ENCODE results near the gene OCA2.

Gene OCA2

DNA sequence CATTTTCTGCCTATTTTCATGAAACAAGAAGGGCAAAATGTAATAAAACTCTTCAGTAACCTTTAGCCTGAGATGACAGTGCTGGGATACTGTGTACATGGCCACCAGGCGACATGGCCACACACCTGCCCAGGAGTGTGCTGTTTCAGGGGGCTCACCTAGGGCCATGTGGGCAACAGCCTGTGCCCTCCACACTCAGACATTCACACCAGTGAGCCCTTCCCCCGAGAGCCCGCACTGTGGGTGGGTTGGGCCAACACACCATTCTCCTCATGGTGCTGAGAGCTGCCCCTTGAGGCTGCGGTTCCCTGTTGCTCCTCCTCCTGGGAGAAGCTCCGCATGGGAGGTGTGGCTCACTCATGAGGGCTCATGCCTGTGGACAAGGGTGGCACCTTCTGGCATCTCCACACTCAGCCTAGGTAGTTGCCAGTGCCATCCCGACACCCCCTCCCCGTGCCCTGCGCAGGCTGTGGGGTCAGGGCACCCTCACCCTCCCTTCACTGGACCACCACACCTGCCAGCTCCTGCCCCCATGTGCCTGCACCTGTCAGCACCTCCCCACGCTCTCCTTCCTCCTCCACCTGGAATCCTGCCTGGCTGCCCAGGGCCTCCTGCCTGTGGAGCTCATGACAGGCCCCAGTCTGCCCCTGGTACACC is 19.7 kb downstream of the OCA2 start:
- DNase-seq (ENCODE audit: low spot score) = no peak

DNA sequence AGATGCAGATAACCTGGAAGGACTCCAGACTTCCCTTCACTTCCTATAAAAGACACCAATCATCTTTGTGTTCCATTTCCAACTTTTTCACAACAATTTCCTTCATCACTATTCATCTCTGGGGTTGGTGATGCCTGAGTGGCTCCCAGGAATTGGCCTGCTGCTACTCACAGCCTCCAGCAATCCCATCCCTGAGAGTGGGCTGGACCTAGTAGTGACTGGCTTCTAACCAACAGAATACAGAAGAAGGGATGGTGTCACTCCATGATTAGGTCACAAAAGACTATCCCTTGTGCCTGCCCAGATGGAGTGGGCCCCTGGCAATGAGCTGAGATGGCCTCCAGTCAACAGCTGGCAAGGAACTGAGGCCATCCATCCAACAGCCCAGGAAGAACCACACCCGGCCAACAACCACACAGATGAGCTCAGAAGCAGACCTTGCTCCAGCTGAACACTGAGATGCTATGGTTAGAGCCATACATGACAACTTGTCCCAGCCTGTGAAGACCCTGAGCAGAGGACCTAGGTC is 20.9 kb downstream of the OCA2 start:
- no peak for DNase-seq (ENCODE audit: low spot score)

DNA sequence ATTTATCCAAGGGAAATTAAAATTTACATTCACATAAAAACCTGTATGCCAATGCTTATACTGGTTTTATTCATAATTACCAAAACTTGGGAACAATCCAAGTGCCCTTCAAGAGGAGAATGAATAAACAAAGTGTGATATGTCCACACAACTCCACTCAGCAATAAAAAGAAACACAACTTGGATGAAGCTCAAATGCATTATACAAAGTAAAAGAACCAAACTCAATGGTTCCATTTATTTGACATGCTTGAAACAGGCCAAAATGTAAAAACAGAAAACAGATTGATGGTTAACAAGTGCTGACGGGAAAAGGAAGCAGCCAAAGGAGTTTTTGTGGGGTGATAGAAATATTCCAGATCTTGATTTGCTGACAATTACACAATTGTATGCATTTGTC is 23.5 kb downstream of the OCA2 start:
- DNase-seq (ENCODE audit: low spot score) = no peak

DNA sequence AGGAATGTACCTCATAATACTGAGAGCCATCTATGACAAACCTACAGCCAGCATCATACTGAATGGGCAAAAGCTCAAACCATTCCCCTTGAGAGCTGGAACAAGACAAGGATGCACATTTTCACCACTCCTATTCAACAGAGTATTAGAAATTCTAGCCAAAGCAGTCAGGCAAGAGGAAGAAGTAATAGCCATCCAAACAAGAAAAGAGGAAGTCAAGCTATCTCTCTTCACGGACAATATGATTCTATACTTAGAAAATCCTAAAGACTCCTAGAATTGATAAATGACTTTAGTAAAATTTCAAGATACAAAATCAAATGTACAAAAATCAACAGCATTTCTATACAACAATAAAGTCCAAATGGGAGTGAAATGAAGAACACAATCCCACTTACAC is 30.2 kb downstream of the OCA2 start:
- DNase-seq (ENCODE audit: low spot score) = no peak

DNA sequence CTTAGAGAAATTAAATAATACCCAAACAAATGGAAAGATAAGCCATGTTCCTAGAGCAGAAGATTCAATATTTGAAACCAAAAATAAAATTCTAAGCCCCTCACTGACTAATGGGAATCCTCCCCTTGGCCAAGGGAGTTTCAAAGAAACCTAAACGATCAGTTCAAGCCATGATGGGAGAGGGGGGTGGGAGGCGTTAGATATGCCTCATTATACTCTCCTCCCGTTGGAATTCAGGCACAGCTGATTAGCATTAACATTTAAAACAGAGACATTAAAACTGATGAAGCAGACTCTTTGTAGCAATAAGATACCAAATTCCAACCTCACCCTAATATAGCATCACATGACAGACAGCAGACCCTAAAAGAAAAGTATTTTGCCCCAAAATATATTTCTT is 32.9 kb downstream of the OCA2 start:
- no peak for DNase-seq (ENCODE audit: low spot score)

DNA sequence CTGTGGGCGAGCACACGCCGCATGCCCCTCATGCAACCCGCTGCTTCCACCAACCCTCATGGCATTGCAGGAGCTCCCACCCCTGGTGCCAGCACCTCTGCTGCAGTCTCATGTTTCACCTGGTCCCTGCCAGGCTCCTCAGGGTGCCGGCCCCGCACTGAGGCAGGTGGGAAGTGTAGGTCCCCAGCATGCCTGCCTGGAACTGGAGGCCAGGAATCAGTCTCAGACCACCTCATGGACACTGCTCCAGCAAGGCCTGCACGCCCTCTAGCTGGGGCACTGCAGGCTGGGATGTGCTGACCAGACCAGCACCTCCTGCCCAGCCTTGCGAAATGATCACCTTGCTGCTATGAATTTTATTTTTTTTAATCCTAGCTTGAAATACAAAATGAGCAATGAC is 39.1 kb downstream of the OCA2 start:
- DNase-seq (ENCODE audit: low spot score) = no peak

DNA sequence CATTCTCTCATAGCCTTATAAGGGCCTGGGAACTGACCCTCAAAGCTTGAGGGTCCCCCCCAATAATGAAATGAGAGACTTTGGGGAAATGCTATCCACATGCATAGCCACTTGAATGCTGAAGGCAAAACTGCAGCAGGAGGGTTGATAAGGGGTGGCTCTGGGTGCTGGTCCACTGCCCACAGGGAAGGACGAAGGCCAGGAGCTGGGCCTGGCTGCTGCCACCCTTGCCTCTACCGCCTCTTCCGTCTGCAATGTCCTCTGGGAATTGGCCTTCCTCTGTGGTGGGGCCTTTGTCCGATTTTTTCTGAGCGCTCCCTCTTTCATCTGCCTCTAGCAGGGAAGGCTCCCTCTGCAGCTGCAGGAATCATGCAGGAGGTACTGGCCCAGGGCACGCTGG is 41.0 kb downstream of the OCA2 start:
- no peak for DNase-seq (ENCODE audit: low spot score)

DNA sequence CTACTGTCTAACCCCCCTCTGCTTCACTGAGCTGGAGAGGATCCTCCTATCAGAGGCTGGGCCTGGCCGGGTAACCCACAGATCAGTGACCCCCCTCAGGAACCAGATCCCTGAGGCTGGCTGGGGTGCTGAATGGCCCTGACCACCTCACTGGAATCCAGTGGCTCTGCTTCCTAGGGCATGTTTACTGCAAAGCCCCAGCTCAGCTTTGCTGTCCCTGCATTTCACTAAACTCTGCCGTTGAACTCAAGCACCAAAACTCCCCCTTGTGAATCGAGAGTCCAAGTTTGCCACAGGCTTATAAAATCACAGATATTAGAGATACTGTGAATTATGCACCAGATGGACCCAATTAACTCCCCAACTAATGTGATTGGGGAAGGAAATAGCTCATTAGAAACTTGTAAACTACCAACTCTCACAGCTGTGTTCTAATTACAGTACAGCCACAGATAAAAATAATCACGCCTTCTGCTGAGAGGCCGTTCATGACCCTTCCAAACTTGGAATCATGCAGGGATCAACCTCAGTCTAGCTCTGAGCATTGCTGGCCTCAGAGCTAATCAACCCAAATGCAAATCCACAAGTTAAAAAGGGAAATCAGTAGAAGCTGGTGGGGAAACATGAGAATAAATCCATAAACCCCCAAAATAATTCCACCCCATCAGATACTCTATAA is 47.0 kb downstream of the OCA2 start:
- no peak for DNase-seq (ENCODE audit: low spot score)

DNA sequence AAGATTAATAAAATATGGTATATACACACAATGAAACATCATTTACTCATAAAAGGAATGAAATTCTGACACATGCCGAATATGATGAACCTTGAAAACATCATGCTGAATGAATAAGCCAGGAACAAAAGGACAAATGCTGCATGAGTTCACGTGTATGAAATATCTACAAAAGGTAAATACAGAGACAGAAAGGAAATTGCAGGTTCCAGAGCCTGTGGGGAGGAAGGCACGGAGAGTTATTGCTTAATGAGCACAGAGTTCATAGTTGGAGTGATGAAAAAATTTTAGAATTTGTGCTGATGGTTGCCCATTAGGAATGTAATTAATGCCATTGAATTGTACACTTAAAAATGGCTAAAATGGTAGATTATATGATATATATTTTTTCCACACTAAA is 49.5 kb downstream of the OCA2 start:
- DNase-seq (ENCODE audit: low spot score) = no peak

DNA sequence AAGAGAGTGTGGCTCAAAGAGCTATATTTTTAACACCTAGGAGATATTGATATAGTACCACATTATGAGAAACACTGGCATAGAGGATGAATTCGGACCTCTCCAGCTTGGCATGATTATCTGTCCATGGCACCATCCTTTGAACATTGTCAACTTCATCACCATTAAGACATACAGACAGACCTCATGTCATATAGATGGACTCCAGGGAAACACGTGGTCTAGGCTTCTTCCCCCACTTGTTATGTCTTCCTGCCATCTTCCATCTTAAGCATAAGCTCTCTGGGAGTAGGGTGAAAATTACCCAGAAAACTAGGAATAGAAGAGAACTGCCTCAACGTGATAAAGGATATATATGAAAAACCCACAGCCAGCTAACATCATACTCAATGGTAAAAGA is 51.8 kb downstream of the OCA2 start:
- DNase-seq (ENCODE audit: low spot score) = no peak

DNA sequence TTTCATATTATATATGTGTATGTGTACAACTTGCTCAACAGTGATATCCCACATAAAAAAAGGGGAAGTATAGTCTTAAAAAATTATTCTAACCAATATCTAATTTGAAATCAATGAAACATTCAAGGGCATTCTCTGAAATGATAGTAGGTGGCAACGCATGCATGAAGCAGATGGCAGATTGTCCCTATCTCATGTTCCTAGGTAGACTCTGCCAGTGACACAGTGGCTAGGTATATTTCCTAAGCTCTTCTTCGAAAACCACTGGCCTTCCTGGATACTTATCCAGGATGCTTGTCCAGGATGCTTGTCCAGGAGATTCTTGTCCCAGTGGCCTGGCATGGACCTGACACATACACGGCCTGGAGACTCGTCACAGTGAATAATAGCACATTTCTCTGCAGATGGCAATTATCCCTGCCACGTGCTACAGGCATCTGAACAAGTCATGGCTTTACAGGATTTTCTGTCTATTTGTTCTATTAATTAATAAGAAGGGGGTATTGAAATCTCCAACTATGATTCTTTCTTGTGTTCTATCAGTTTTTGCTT is 54.9 kb downstream of the OCA2 start:
- no peak for DNase-seq (ENCODE audit: low spot score)

DNA sequence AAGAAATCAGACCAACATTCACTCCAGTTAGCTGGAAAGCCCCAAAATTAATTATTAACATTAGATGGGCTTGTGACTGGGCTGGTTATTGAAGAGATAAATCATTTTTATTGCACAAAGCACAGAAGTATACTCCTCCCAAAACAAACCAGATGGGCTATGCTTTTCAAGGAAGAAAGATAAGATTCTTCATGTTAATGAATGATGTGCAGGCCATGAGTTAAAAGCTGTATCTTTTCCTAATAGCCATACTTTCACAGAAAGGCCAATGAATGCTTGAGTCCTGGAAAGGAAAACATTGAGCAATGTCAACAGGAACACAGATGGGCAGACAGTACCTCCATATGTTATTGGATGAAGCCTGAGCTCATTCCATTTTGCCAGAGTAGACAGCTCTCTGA is 55.4 kb downstream of the OCA2 start:
- no peak for DNase-seq (ENCODE audit: low spot score)

DNA sequence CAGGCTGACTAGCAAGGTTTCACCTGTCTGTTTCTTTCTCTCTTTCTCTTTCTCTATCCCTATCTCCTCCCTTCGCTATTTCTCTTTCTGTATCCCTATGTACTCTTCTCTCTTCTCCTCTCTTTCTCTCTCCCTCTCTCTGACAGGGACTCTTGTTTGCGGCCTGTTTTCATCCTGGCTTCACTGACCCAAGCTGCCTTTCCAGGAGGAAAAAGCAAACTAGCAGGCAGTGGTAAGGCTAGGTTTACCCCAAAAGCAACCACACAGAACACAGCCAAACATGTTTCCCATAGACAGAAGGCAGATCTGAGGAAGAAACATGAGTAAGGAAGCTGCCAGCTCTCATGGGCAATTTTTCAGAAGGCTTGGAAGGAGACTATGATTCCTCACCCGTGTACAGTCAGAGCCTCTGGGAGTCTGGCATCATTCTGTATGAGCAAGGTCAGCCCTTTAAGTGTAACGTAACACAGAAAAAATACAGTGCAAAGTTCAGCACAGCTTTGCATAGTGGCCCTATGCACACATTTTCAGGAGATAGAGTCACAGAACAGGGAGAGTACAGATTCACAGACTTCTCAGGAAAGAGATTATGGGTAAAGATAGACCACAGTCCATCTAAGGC is 61.0 kb downstream of the OCA2 start:
- DNase-seq (ENCODE audit: low spot score) = no peak

DNA sequence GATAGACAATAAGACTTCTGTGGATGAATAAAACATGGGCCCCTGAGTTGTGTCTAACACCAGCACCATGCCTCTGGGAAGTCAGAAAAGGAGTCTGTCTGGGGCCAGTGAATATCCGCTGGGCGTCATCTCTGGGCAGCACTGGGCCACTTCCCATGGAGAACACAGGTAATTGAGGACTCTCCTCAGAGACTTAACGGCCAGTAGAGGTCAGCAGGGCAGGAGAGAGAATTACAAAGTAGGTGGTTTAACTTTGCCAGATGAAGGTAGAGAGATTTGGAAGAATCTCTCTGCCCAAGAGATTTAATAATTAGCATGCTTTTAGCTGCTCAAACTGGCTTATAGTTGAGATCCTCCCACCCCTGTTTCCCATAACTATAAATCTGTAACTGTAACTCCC is 65.7 kb downstream of the OCA2 start:
- no peak for DNase-seq (ENCODE audit: low spot score)

DNA sequence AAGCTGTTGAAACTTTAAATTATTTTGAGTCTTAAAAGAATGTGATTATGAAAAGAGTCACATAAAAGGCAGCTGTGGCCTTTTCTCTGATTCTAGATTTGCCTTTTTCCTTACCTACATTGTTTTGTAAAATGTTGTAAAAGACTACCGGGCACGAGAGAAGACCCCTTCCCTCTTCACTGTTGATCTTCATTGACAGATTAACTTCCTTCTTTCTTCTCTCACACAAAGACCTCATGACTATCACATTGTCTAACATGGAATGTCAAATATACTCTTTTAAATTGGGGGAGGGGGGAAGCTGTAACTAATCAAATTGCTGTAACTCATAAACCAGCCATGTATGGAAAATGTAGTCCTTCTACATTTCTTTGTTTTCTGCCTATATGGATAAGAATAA is 68.3 kb downstream of the OCA2 start:
- no peak for DNase-seq (ENCODE audit: low spot score)

DNA sequence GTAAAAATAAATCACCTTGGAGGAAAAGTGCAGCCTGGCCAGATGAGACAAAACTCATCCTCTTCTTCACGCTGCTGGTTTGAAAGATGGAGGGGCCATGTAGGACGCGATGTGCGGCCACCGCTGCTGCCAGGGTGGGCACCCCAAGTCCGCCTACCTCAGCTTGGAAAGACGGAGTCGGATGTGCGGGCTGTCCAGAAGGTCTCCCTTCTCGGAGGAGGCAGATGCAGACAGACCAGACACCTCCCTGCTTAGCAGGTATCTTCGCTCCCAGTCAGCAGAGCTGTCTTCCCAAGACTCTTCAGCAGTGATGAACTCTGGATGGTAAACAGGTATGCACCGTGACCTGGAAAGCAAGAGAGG is 71.4 kb downstream of the OCA2 start:
- DNase-seq (ENCODE audit: low spot score) = no peak

DNA sequence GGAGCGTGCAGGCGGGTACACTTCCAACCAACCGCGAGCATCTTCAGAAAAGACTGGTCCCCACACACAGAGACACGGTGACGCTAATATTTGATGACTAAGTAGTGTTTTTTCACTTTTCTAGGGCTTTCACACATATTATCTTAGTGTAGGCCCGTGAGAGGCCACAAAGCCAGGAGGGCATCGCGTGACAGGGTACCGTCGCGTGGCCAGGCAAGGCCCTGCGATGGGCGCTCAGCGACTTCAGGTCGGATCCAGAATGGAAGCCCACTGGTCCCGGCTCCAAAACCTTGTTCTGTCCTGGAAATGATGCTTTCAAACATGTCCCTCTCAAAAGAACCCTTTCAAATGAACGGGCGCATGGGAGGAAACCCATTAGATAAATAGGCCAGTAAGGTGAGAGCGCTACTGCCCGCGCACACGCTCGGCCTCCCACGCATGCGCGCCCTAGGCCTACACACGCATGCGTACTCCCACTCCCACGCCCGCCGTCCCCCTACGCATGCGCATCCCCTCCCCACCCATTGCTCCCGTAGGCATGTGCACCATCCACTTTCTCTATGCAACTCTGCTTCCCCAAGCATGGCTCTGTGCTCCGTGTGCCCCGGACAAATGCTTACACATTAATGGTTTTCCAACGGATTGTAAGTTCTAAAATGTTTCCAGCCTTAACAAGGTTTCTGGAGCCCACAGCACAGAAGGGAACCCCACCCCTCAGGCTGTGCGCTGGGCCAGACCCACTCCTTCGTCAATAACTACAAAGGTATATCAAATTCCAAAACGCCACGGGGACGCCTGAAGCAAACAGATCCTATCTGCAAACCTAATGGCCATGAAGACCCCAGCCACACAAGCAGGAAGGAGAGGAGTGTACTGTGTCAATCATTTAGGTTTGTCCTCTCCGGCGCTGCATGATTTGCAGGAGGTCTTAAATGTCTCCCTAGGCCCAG is 72.1 kb downstream of the OCA2 start:
- no peak for DNase-seq (ENCODE audit: low spot score)

DNA sequence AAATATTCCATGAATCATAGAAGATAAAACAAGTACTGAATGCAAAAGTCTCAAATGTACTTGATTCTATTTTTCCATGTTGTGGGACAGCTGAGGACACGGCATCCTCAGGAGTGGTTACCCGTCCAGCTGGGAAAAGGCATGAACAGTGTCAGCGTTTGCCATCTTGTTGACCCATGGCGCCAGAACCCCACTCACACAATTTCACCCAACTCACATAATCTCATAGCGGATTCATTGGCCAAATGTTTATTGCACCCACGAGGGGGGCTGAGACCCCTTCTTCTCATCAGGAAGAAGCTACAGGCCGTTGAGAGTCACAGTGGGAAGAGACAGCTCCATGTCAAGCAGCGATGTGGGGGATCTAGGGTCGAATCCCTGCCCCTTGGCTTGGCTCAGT is 72.9 kb downstream of the OCA2 start:
- DNase-seq (ENCODE audit: low spot score) = no peak

DNA sequence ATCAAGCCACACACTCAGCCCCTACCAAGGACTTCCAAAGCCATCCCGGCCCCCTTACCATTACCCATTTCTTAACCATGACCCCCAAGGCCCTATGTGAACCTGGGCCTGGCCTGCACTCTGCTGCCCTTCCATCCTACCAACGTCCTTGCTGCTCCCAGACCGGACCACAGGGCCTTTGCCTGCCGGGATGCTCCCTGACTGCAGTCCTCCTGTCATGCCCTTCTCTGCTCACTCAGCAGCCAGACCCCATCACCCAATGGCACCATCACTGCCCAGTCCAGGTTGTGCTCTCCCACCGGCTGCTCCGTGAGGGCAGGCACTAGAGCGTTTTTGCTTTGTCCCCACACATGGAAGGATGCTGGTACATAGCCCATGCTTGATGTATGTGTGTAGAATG is 73.7 kb downstream of the OCA2 start:
- DNase-seq (ENCODE audit: low spot score) = no peak

DNA sequence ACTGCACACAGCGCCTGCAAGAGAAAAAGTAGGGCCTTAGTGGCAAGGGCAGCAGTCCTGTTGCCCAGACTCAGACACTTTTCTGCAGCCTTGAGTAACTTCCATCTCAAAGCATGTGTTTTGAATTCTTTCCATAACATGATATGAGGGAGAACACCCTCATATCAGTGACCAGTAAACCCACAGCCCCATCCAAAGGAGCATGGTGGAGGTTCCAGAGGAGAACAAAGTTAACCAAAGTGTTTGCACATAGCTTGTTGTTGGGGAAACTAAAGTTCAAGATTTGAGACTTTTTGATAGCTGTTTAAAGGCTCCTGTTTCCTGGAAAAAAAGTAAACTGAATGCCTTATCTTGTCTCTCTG is 74.2 kb downstream of the OCA2 start:
- no peak for DNase-seq (ENCODE audit: low spot score)

DNA sequence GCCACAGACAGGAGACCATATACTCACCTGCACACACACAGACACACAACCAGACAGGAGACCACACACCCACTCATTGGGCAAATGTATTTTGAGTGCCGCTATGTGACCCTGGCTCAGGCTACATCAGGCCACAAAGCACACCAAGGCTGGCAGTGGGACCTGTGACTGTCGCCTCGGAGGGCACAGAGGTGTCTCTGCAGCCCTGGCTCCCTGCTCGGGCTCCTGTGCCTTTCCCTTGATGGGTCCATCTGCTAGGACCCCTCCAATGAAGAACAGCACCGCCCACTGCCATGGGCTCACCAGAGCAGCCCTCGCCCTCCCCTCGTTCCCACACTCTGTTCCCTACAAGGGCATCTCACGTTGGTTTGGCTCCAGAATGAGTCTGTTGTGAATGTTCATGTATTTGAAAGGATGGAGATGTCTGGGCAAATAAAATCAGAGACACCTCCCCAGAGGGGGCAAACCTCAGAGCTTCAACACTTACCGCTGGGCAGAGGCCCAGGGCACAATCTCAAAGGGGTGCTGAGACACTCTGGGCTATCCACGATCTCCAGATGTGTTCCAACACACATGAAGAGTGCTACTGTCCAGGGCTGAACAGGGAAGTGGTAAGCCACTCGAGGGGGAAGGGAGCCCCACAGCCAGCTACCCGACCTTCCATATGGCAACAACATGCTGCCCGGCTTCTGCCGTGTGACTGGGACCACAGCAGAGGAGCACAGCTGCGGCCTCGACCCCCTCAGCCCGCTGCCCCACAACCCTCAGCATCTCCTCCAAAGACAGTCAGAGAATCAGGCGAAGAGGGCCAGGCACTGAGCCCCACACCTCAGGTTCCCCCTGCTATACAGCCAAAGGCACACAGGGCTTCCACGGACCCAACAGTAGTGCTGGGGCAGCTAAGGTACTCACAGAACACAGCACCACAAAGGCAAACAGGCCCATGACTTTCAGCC is 74.9 kb downstream of the OCA2 start:
- no peak for DNase-seq (ENCODE audit: low spot score)
